Measurements from ENCODE around the gene IFIT3. TPM values are rescaled to one million over a fixed set of nuclear protein-coding genes. Genes with fewer than 3 reads are reported as not detected.
A peak's percentile ranks its signal among the peaks of the same experiment; 100 is the strongest.

IFIT3 gene
- polyA plus RNA-seq, 1 of the 3 experiments (the other 2 are of a cell fraction), result 3.2 TPM

GRCh38 chr10:89278034-89278535 is 49.7 kb upstream of the IFIT3 start (continued):
- TF ChIP-seq IRF3 (IDR thresholded peaks at IDR 0.05; ENCODE audit: low read depth, low read length) (no peak), NFIC (IDR thresholded peaks at IDR 0.05; ENCODE audit: borderline replicate concordance) (peak; percentile 95), FOSL2 (IDR thresholded peaks at IDR 0.05; ENCODE audit: borderline replicate concordance, low read depth) (peak; percentile 92), REST (IDR thresholded peaks at IDR 0.05; ENCODE audit: low read depth, low read length) (0 out of 2 replicates have a peak, but pooled peaks have one; percentile 11), TCF12 (IDR thresholded peaks at IDR 0.05) (peak; percentile 88), CTCF (IDR thresholded peaks at IDR 0.05) (no peak), TAF1 (IDR thresholded peaks at IDR 0.05; ENCODE audit: borderline replicate concordance, low read depth, low read length) (peak; percentile 22; the same call in 1 of the 2 replicates), EZH2phosphoT487 (IDR thresholded peaks at IDR 0.05; ENCODE audit: borderline replicate concordance, low read depth) (no peak), PBX3 (IDR thresholded peaks at IDR 0.05) (peak; percentile 76), USF2 (IDR thresholded peaks at IDR 0.05; ENCODE audit: borderline replicate concordance, low read depth, low read length) (no peak), RFX5 (IDR thresholded peaks at IDR 0.05; ENCODE audit: low read length) (no peak), FOXJ3 (CRISPR knock-in tag; IDR thresholded peaks at IDR 0.05) (no peak), SIN3A (IDR thresholded peaks at IDR 0.05; ENCODE audit: borderline replicate concordance, low read depth, low read length) (0 out of 2 replicates have a peak, but pooled peaks have one; percentile 57), EP300 (IDR thresholded peaks at IDR 0.05; ENCODE audit: borderline replicate concordance in 1 of 2, low read depth in 1 of 2, low read length in 1 of 2) (peak; percentile 77 to 89)

Data from SK-N-SH (cell line).